H9 (cell line): ENCODE measurements around the gene FGA. TPM values are rescaled to one million over a fixed set of nuclear protein-coding genes. Genes with fewer than 3 reads are reported as not detected.

ENCODE experiments used
- DNase-seq: peaks from one replicate; pipeline ENCODE4 v3.0.0-alpha.2; 2017
- H2AFZ ChIP-seq: one replicate; pipeline ENCODE4 v1.6.1; 2013; ENCODE audit warnings: mild to moderate bottlenecking, low read length, control low read depth, moderate library complexity
- H2AK5ac ChIP-seq: 2 replicates; pipeline ENCODE4 v1.6.1; 2013; ENCODE audit warnings: low read length, control low read depth, mixed read lengths; ENCODE audit not compliant: insufficient read length
- H2BK120ac ChIP-seq: one replicate; pipeline ENCODE4 v1.6.1; 2013; ENCODE audit warnings: low read depth, mild to moderate bottlenecking, low read length, control low read depth, inconsistent platforms; ENCODE audit not compliant: poor library complexity, severe bottlenecking
- H2BK12ac ChIP-seq: 2 replicates; pipeline ENCODE4 v1.6.1; 2013; ENCODE audit warnings: low read length, control low read depth, mixed read lengths, low read depth; ENCODE audit not compliant: insufficient read length
- H2BK15ac ChIP-seq: 2 replicates; pipeline ENCODE4 v1.6.1; 2013; ENCODE audit warnings: low read depth, low read length, control low read depth
- H2BK20ac ChIP-seq: one replicate; pipeline ENCODE4 v1.6.1; 2013; ENCODE audit warnings: low read depth, mild to moderate bottlenecking, low read length, control low read depth, inconsistent platforms; ENCODE audit not compliant: poor library complexity, severe bottlenecking
- H2BK5ac ChIP-seq: 2 replicates; pipeline ENCODE4 v1.6.1; 2013; ENCODE audit warnings: low read length, control low read depth, mixed read lengths; ENCODE audit not compliant: insufficient read length
- H3K14ac ChIP-seq: 2 replicates; pipeline ENCODE4 v1.6.1; 2013; ENCODE audit warnings: low read length, control low read depth; ENCODE audit not compliant: insufficient read depth
- H3K18ac ChIP-seq: 2 replicates; pipeline ENCODE4 v1.6.1; 2013; ENCODE audit warnings: low read depth, mild to moderate bottlenecking, mixed read lengths, low read length, control low read depth; ENCODE audit not compliant: insufficient read length
- H3K23ac ChIP-seq: 2 replicates; pipeline ENCODE4 v1.6.1; 2013; ENCODE audit warnings: low read length, control low read depth, mixed read lengths, low read depth; ENCODE audit not compliant: insufficient read length
- H3K23me2 ChIP-seq: 2 replicates; pipeline ENCODE4 v1.6.1; 2013; ENCODE audit warnings: low read depth, mild to moderate bottlenecking, mixed read lengths, low read length, control low read depth; ENCODE audit not compliant: insufficient read length, poor library complexity, severe bottlenecking
- H3K27ac ChIP-seq: 2 replicates; pipeline ENCODE4 v1.5.1; 2013; ENCODE audit warnings: low read length, control low read depth, mixed read lengths, low read depth; ENCODE audit not compliant: insufficient read length
- H3K27me3 ChIP-seq: 2 replicates; pipeline ENCODE4 v1.6.1; 2013; ENCODE audit warnings: low read length, control low read depth, inconsistent platforms; ENCODE audit not compliant: insufficient read depth
- H3K4ac ChIP-seq: 2 replicates; pipeline ENCODE4 v1.6.1; 2013; ENCODE audit warnings: low read depth, mild to moderate bottlenecking, control low read depth, inconsistent platforms, low read length, moderate library complexity
- H3K4me1 ChIP-seq: 2 replicates; pipeline ENCODE4 v1.6.1; 2013; ENCODE audit warnings: low read length, control low read depth, inconsistent platforms; ENCODE audit not compliant: insufficient read depth
- H3K4me2 ChIP-seq: 2 replicates; pipeline ENCODE4 v1.6.1; 2013; ENCODE audit warnings: low read length, control low read depth, mixed read lengths; ENCODE audit not compliant: insufficient read length, insufficient read depth
- H3K56ac ChIP-seq: 2 replicates; pipeline ENCODE4 v1.6.1; 2013; ENCODE audit warnings: low read depth, mild to moderate bottlenecking, mixed read lengths, low read length, control low read depth; ENCODE audit not compliant: insufficient read length
- H3K79me1 ChIP-seq: 2 replicates; pipeline ENCODE4 v1.6.1; 2013; ENCODE audit warnings: low read depth, mild to moderate bottlenecking, moderate library complexity, low read length, control low read depth, inconsistent platforms; ENCODE audit not compliant: insufficient read depth, poor library complexity, severe bottlenecking
- H3K79me2 ChIP-seq: 2 replicates; pipeline ENCODE4 v1.6.1; 2013; ENCODE audit warnings: low read length, control low read depth, inconsistent platforms; ENCODE audit not compliant: insufficient read depth
- H3K9ac ChIP-seq: 2 replicates; pipeline ENCODE4 v1.6.1; 2013; ENCODE audit warnings: low read length, control low read depth, mixed read lengths; ENCODE audit not compliant: insufficient read length; ENCODE audit errors: extremely low read depth
- H3K9me3 ChIP-seq: one replicate; pipeline ENCODE4 v1.6.1; 2013; ENCODE audit warnings: low read depth, low read length, inconsistent platforms; ENCODE audit not compliant: control insufficient read depth
- H3T11ph ChIP-seq: one replicate; pipeline ENCODE4 v1.6.1; 2013; ENCODE audit warnings: mild to moderate bottlenecking, low read length, control low read depth, inconsistent platforms
- H4K20me1 ChIP-seq: one replicate; pipeline ENCODE4 v1.6.1; 2013; ENCODE audit not compliant: control insufficient read depth, insufficient read length, insufficient read depth
- H4K5ac ChIP-seq: 2 replicates; pipeline ENCODE4 v1.6.1; 2013; ENCODE audit warnings: low read depth, mild to moderate bottlenecking, mixed read lengths, low read length, control low read depth; ENCODE audit not compliant: insufficient read length
- H4K8ac ChIP-seq: replicated peaks from 2 replicates; pipeline ENCODE4 v1.6.1; 2013; ENCODE audit warnings: low read length, control low read depth, mixed read lengths, low read depth; ENCODE audit not compliant: insufficient read length
- H4K91ac ChIP-seq: 2 replicates; pipeline ENCODE4 v1.6.1; 2013; ENCODE audit warnings: low read depth, mild to moderate bottlenecking, moderate library complexity, mixed read lengths, low read length, control low read depth; ENCODE audit not compliant: insufficient read length
- H3K27ac Mint-ChIP-seq, 3 experiments: 2 replicates in 2 of 3; 3 replicates in 1 of 3; pipeline ENCODE4 v1.8.0; 2020 to 2021; ENCODE audit warnings: mixed read lengths in 3 of 3, mild to moderate bottlenecking in 1 of 3, moderate library complexity in 1 of 3
- H3K27me3 Mint-ChIP-seq: 2 replicates; pipeline ENCODE4 v1.8.0; 2021; ENCODE audit warnings: low read depth, mild to moderate bottlenecking, moderate library complexity, mixed read lengths
- H3K36me3 Mint-ChIP-seq, 3 experiments: 2 replicates in 2 of 3; 3 replicates in 1 of 3; pipeline ENCODE4 v1.8.0; 2020 to 2021; ENCODE audit warnings: low read depth in 3 of 3, mixed read lengths in 3 of 3; ENCODE audit not compliant: insufficient read depth in 1 of 3
- H3K4me1 Mint-ChIP-seq, 2 experiments: 2 replicates each; pipeline ENCODE4 v1.8.0; 2020; ENCODE audit warnings: mixed read lengths in 2 of 2
- H3K4me3 Mint-ChIP-seq, 2 experiments: 2 replicates in 1 of 2; 3 replicates in 1 of 2; pipeline ENCODE4 v1.8.0; 2020 to 2021; ENCODE audit warnings: mild to moderate bottlenecking in 2 of 2, mixed read lengths in 2 of 2, moderate library complexity in 1 of 2
- H3K9me3 Mint-ChIP-seq, 2 experiments: 2 replicates in 1 of 2; 3 replicates in 1 of 2; pipeline ENCODE4 v1.8.0; 2020; ENCODE audit warnings: mild to moderate bottlenecking in 2 of 2, mixed read lengths in 2 of 2, moderate library complexity in 1 of 2
- WGBS: extraction: QIAGEN DNeasy Blood & Tissue Kit; methylation state at CpG from one replicate; pipeline ENCODE4 v1.1.7; 2013; ENCODE audit warnings: missing lambda C conversion rate, low lambda C conversion rate, mixed read lengths; ENCODE audit not compliant: insufficient read length; ENCODE audit errors: extremely low coverage; 5-methylcytosine and 5-hydroxymethylcytosine counted together
- long read RNA-seq: library from polyadenylated mRNA; unstranded; transcript quantifications from one replicate; pipeline ENCODE4 v2.0.0, GENCODE V29; 2020
- total RNA-seq: library from RNA; stranded (reverse); gene quantifications from 2 replicates; pipeline ENCODE4 v1.2.1, GENCODE V29; 2021
- TF ChIP-seq, protein P1 (sequence below): fragments of 200-600 bp; sonication (generic); conservative IDR thresholded peaks from 3 replicates; pipeline ENCODE4 v1.8.0; 2021; ENCODE audit warnings: antibody characterized with exemption, mild to moderate bottlenecking

Gene FGA
- not detected in 2 replicates for total RNA-seq
- long read RNA-seq, result 0 reads

DNA sequence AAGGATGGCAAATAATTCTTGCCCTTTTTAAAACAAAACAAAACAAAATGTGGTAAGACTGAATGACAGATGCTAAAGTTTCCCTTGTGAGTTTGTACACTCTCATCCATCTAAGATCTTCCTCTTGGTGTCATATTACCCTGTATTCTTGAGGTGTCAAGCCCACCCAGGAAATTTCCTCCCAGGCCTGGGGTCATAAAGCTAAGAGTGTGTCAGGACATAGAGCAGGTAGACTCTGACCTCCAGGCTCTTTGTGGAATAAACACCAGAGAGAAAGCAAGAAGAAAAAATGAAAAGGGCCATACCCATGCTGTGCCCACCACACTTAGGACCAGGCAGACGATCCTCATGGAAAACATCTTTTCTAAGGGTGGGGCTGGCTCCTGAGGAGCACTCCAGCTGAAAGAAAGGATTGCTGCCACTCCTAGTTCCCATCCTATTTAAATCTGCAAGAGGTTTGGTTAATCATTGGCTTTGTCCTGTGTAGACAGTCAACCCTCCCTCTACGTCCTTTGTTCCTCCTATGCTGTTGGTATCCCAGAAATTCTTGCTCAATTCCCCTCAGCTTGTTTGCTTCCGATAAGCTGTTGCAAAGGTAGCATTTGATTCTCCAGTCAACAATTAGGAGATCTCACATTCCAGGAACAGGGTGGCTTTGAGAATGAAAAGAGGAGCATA, at the start of gene FGA:
Gene FGA, minus strand, starts transcription at position 414 of the 678 bp plus-strand sequence. Its CDS starts 55 bp downstream, at position 359.
- no peak within 1 kb of the TSS for H2BK12ac ChIP-seq
- peaks cover 8 to 11% of the 10 kb centered on the region in 2 experiments for H3K4me1 Mint-ChIP-seq
- no peaks in the 10 kb centered on the region for H4K20me1 ChIP-seq
- H2BK20ac ChIP-seq, result no peak within 1 kb of the TSS
- H2BK5ac ChIP-seq, result no peak within 1 kb of the TSS
- no peak within 1 kb of the TSS for H3K23ac ChIP-seq
- H3K23me2 ChIP-seq, result no peaks in the 10 kb centered on the region
- WGBS, result no CpG with 5 or more reads among the region's 3 CpGs
- no peak within 1 kb of the TSS for H3K4me3 Mint-ChIP-seq
- H3K27me3 Mint-ChIP-seq, result no peaks in the 10 kb centered on the region
- no peak within 1 kb of the TSS for H3K14ac ChIP-seq
- no peak within 1 kb of the TSS for H3K4ac ChIP-seq
- no peak within 1 kb of the TSS for H3K9ac ChIP-seq
- H2AK5ac ChIP-seq, result no peak within 1 kb of the TSS
- H3K27me3 ChIP-seq, result no peaks in the 10 kb centered on the region
- H3K79me2 ChIP-seq, result no peaks in the 10 kb centered on the region
- no peak within 1 kb of the TSS for H3T11ph ChIP-seq
- H3K27ac ChIP-seq, result no peak within 1 kb of the TSS
- no peak within 1 kb of the TSS for H3K56ac ChIP-seq
- no peak within 1 kb of the TSS for H4K5ac ChIP-seq
- no peak for DNase-seq
- H3K9me3 Mint-ChIP-seq, result no peaks in the 10 kb centered on the region
- no peak within 1 kb of the TSS for H2BK15ac ChIP-seq
- H3K79me1 ChIP-seq, result no peaks in the 10 kb centered on the region
- H3K18ac ChIP-seq, result no peak within 1 kb of the TSS
- TF ChIP-seq, protein P1, sequence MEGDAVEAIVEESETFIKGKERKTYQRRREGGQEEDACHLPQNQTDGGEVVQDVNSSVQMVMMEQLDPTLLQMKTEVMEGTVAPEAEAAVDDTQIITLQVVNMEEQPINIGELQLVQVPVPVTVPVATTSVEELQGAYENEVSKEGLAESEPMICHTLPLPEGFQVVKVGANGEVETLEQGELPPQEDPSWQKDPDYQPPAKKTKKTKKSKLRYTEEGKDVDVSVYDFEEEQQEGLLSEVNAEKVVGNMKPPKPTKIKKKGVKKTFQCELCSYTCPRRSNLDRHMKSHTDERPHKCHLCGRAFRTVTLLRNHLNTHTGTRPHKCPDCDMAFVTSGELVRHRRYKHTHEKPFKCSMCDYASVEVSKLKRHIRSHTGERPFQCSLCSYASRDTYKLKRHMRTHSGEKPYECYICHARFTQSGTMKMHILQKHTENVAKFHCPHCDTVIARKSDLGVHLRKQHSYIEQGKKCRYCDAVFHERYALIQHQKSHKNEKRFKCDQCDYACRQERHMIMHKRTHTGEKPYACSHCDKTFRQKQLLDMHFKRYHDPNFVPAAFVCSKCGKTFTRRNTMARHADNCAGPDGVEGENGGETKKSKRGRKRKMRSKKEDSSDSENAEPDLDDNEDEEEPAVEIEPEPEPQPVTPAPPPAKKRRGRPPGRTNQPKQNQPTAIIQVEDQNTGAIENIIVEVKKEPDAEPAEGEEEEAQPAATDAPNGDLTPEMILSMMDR, result no peak
- H4K8ac ChIP-seq, result no peak within 1 kb of the TSS
- H4K91ac ChIP-seq, result no peak within 1 kb of the TSS
- H2AFZ ChIP-seq, result no peak within 1 kb of the TSS
- H3K27ac Mint-ChIP-seq, result no peak within 1 kb of the TSS; a peak in 2 of 7 replicates
- no peaks in the 10 kb centered on the region for H3K4me1 ChIP-seq
- no peaks in the 10 kb centered on the region for H3K36me3 Mint-ChIP-seq
- no peaks in the 10 kb centered on the region for H3K9me3 ChIP-seq
- H3K4me2 ChIP-seq, result no peak within 1 kb of the TSS
- no peak within 1 kb of the TSS for H2BK120ac ChIP-seq
